Raji (cell line): ENCODE data around the gene KCTD15.

Source experiments
- POLR2A ChIP-seq: IDR thresholded peaks from 2 replicates; pipeline ENCODE4 v1.6.1; 2011; ENCODE audit warnings: low read depth, low read length, control low read depth; ENCODE audit not compliant: insufficient read depth

The KCTD15 gene

GRCh38 chr19:33814181-33815165 is 17.8 kb downstream of the KCTD15 start:
- no peak for TF ChIP-seq POLR2A

GRCh38 chr19:33815380-33816340 is 19.0 kb downstream of the KCTD15 start:
- TF ChIP-seq POLR2A, result no peak

- TF ChIP-seq POLR2A, result no peak
Observed at GRCh38 chr19:33818411-33818810, 21.7 kb downstream of the KCTD15 start.

- no peak for TF ChIP-seq POLR2A
Observed at GRCh38 chr19:33819506-33819879, 22.8 kb downstream of the KCTD15 start.

GRCh38 chr19:33819880-33820781 is 23.5 kb downstream of the KCTD15 start:
- TF ChIP-seq POLR2A, result no peak

- no peak for TF ChIP-seq POLR2A
Observed at GRCh38 chr19:33821871-33822270, 25.2 kb downstream of the KCTD15 start.

- no peak for TF ChIP-seq POLR2A
Observed at GRCh38 chr19:33823341-33823740, 26.7 kb downstream of the KCTD15 start.

GRCh38 chr19:33825556-33825955 is 28.9 kb downstream of the KCTD15 start:
- no peak for TF ChIP-seq POLR2A

- TF ChIP-seq POLR2A, result no peak
Observed at GRCh38 chr19:33826521-33826920, 29.9 kb downstream of the KCTD15 start.

- no peak for TF ChIP-seq POLR2A
Observed at GRCh38 chr19:33828266-33829075, 31.8 kb downstream of the KCTD15 start.

GRCh38 chr19:33830264-33830663 is 33.6 kb downstream of the KCTD15 start:
- no peak for TF ChIP-seq POLR2A

- TF ChIP-seq POLR2A, result no peak
Observed at GRCh38 chr19:33831825-33832224, 35.2 kb downstream of the KCTD15 start.

- TF ChIP-seq POLR2A, result no peak
Observed at GRCh38 chr19:33832633-33833032, 36.0 kb downstream of the KCTD15 start.

- TF ChIP-seq POLR2A, result no peak
Observed at GRCh38 chr19:33840382-33840781, 43.7 kb downstream of the KCTD15 start.
